ENCODE measurements around the gene PMM2.
"Not testable (repeated sequence)": the region's sequence is repeated elsewhere in the genome, so short reads cannot be mapped to it uniquely, and the experiment has no call there.

Gene PMM2

GRCh38 chr16:8818504-8819270, 21.0 kb downstream of the PMM2 start:
- DNase-seq (ENCODE audit: low read depth), result no peak

GRCh38 chr16:8819411-8820034, 21.9 kb downstream of the PMM2 start:
- no peak for DNase-seq (ENCODE audit: low read depth)

- DNase-seq (ENCODE audit: low read depth), result no peak
These were observed 24.8 kb downstream of the PMM2 start for GRCh38 chr16:8822403-8822802.

- no peak for DNase-seq (ENCODE audit: low read depth)
These were observed 28.7 kb downstream of the PMM2 start for GRCh38 chr16:8826278-8826879.

GRCh38 chr16:8828541-8829165, 31.0 kb downstream of the PMM2 start:
- no peak for DNase-seq (ENCODE audit: low read depth)

- DNase-seq (ENCODE audit: low read depth), result no peak
These were observed 33.8 kb downstream of the PMM2 start for GRCh38 chr16:8831450-8831849.

- DNase-seq (ENCODE audit: low read depth), result no peak
These were observed 34.5 kb downstream of the PMM2 start for GRCh38 chr16:8831871-8832716.

GRCh38 chr16:8832717-8833105, 35.1 kb downstream of the PMM2 start:
- DNase-seq (ENCODE audit: low read depth), result no peak

GRCh38 chr16:8836797-8837196, 39.2 kb downstream of the PMM2 start:
- DNase-seq (ENCODE audit: low read depth), result not testable (repeated sequence)

- DNase-seq (ENCODE audit: low read depth), result not testable (repeated sequence)
These were observed 40.0 kb downstream of the PMM2 start for GRCh38 chr16:8837594-8837993.

- DNase-seq (ENCODE audit: low read depth), result not testable (repeated sequence)
These were observed 44.4 kb downstream of the PMM2 start for GRCh38 chr16:8842016-8842415.

GRCh38 chr16:8843296-8843695, 45.7 kb downstream of the PMM2 start:
- DNase-seq (ENCODE audit: low read depth), result not testable (repeated sequence)

- no peak for DNase-seq (ENCODE audit: low read depth)
These were observed 48.2 kb downstream of the PMM2 start for GRCh38 chr16:8845699-8846298.

GRCh38 chr16:8846401-8846932, 48.8 kb downstream of the PMM2 start:
- DNase-seq (ENCODE audit: low read depth), result no peak

GRCh38 chr16:8847145-8847544, 49.5 kb downstream of the PMM2 start:
- no peak for DNase-seq (ENCODE audit: low read depth)

- no peak for DNase-seq (ENCODE audit: low read depth)
These were observed 50.0 kb downstream of the PMM2 start for GRCh38 chr16:8847623-8848022.

- no peak for DNase-seq (ENCODE audit: low read depth)
These were observed 50.7 kb downstream of the PMM2 start for GRCh38 chr16:8848231-8848938.

GRCh38 chr16:8848939-8849391, 51.3 kb downstream of the PMM2 start:
- DNase-seq (ENCODE audit: low read depth), result no peak

- no peak for DNase-seq (ENCODE audit: low read depth)
These were observed 51.9 kb downstream of the PMM2 start for GRCh38 chr16:8849411-8850011.

GRCh38 chr16:8850279-8850885, 52.7 kb downstream of the PMM2 start:
- DNase-seq (ENCODE audit: low read depth), result no peak

Data from activated gamma-delta T cell treated with anti-CD3 and anti-CD28 coated beads, Interleukin-2, amount 50 U/mL, for 16 hours (primary cell).